ENCODE measurements around the gene CLDN25. TPM values are rescaled to one million over a fixed set of nuclear protein-coding genes. Genes with fewer than 3 reads are reported as not detected.

Gene CLDN25
- total RNA-seq, 2 donors from 2014 or later, result not detected

- Histone ChIP-seq H3K4me3 (ENCODE audit: low read length) (no peak overlapping the region), H3K27me3 (ENCODE audit: control insufficient read depth, insufficient read depth, low read length, poor library complexity, severe bottlenecking) (no peaks in the 10 kb centered on the region), H3K9me3 (ENCODE audit: control insufficient read depth, low read length) (peaks cover 9% of the 10 kb centered on the region), H3K27ac (ENCODE audit: low read depth, low read length) (no peak overlapping the region), H3K36me3 (ENCODE audit: control insufficient read depth, insufficient read depth, low read length) (peaks cover 54% of the 10 kb centered on the region), H3K9ac (ENCODE audit: extremely low read depth, low read length, poor library complexity, severe bottlenecking) (no peak overlapping the region), H3K4me1 (ENCODE audit: control insufficient read depth, insufficient read depth, low read length) (no peaks in the 10 kb centered on the region)
- Mint-ChIP-seq H3K9me3 (peaks cover 8% of the 10 kb centered on the region), H3K27me3 (ENCODE audit: insufficient read depth) (no peaks in the 10 kb centered on the region), H3K4me3 (no peak overlapping the region), H3K4me1 (no peaks in the 10 kb centered on the region), H3K27ac (no peak overlapping the region), H3K36me3 (ENCODE audit: low read depth) (peaks cover 54% of the 10 kb centered on the region)
- DNase-seq, result no peak
- WGBS, 2 experiments (ENCODE audit: insufficient coverage in 1 of 2, insufficient read length in 1 of 2), result 95 to 100% methylated on average over 2 of the region's 2 CpGs
- TF ChIP-seq, protein P1, sequence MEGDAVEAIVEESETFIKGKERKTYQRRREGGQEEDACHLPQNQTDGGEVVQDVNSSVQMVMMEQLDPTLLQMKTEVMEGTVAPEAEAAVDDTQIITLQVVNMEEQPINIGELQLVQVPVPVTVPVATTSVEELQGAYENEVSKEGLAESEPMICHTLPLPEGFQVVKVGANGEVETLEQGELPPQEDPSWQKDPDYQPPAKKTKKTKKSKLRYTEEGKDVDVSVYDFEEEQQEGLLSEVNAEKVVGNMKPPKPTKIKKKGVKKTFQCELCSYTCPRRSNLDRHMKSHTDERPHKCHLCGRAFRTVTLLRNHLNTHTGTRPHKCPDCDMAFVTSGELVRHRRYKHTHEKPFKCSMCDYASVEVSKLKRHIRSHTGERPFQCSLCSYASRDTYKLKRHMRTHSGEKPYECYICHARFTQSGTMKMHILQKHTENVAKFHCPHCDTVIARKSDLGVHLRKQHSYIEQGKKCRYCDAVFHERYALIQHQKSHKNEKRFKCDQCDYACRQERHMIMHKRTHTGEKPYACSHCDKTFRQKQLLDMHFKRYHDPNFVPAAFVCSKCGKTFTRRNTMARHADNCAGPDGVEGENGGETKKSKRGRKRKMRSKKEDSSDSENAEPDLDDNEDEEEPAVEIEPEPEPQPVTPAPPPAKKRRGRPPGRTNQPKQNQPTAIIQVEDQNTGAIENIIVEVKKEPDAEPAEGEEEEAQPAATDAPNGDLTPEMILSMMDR (conservative IDR thresholded peaks at IDR 0.05), result no peak
Measured at GRCh38 chr11:113764527-113765219, 14.9 kb upstream of the CLDN25 start.

DNA sequence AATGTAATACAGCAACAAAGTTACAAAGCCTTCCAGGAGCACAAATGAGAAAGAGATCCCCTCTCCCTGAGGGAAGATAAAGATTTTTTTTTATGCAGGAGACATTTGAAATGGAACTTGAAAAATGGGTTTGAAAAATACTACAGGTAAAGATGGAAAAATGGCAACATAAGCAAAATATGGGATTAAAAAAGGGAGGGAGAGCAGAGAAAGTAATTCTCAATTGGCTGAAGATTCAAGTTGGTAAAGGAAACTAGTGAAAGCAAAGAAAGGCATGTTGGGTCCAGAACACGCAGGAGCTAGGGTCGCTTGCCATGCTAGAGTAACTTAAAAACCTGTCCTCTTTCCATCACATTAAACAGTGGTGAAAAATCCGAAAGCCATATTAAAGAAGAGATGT lies 7.6 kb upstream of the CLDN25 start:
- H3K4me3 Mint-ChIP-seq, result peak overlapping the region; percentile 98
- no peaks in the 10 kb centered on the region for H3K9me3 ChIP-seq (ENCODE audit: control insufficient read depth, low read length)
- peaks cover 42% of the 10 kb centered on the region for H3K36me3 ChIP-seq (ENCODE audit: control insufficient read depth, insufficient read depth, low read length)
- peaks cover 8% of the 10 kb centered on the region for H3K27me3 Mint-ChIP-seq (ENCODE audit: insufficient read depth)
- peak overlapping the region; percentile 94 for H3K4me3 ChIP-seq (ENCODE audit: low read length)
- no peak overlapping the region for H3K9ac ChIP-seq (ENCODE audit: extremely low read depth, low read length, poor library complexity, severe bottlenecking)
- TF ChIP-seq, protein P1 (conservative IDR thresholded peaks at IDR 0.05), result no peak
- peaks cover 22% of the 10 kb centered on the region for H3K27me3 ChIP-seq (ENCODE audit: control insufficient read depth, insufficient read depth, low read length, poor library complexity, severe bottlenecking)
- H3K9me3 Mint-ChIP-seq, result no peaks in the 10 kb centered on the region
- H3K4me1 Mint-ChIP-seq, result peaks cover 6% of the 10 kb centered on the region
- H3K27ac ChIP-seq (ENCODE audit: low read depth, low read length), result no peak overlapping the region
- no peaks in the 10 kb centered on the region for H3K4me1 ChIP-seq (ENCODE audit: control insufficient read depth, insufficient read depth, low read length)
- no peak overlapping the region for H3K27ac Mint-ChIP-seq
- WGBS, 2 experiments (ENCODE audit: insufficient coverage in 1 of 2, insufficient read length in 1 of 2), result 83 to 100% methylated on average over 2 to 3 of the region's 3 CpGs
- peaks cover 22% of the 10 kb centered on the region for H3K36me3 Mint-ChIP-seq (ENCODE audit: low read depth)
- DNase-seq, result no peak

DNA sequence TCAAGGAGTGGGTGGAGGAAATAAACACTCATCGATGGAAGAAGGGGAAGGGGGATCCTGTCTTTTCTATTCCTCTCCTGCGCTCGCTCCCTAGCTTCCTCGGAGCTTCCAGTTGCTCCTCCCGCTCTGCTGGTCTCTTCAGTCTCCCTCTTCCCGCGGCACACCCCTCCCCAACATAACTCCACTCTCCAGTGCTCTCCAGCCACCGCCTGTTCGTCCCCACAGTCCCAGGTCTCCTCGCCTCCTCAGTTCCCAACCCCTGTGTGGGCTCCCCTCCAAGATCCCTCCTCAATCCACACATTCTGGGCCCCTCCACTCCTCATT lies 6.5 kb upstream of the CLDN25 start:
- no peak for DNase-seq
- Histone ChIP-seq H3K4me3 (ENCODE audit: low read length) (peak overlapping the region; percentile 94), H3K9me3 (ENCODE audit: control insufficient read depth, low read length) (no peaks in the 10 kb centered on the region), H3K27me3 (ENCODE audit: control insufficient read depth, insufficient read depth, low read length, poor library complexity, severe bottlenecking) (peaks cover 22% of the 10 kb centered on the region), H3K36me3 (ENCODE audit: control insufficient read depth, insufficient read depth, low read length) (peaks cover 33% of the 10 kb centered on the region), H3K9ac (ENCODE audit: extremely low read depth, low read length, poor library complexity, severe bottlenecking) (peak overlapping the region; percentile 94), H3K27ac (ENCODE audit: low read depth, low read length) (peak overlapping the region; percentile 41), H3K4me1 (ENCODE audit: control insufficient read depth, insufficient read depth, low read length) (no peaks in the 10 kb centered on the region)
- H3K4me3 Mint-ChIP-seq, result peak overlapping the region; percentile 98
- H3K4me1 Mint-ChIP-seq, result peaks cover 6% of the 10 kb centered on the region
- H3K27ac Mint-ChIP-seq, result peak overlapping the region; percentile 98
- TF ChIP-seq, protein P1 (conservative IDR thresholded peaks at IDR 0.05), result no peak
- WGBS, 2 experiments (ENCODE audit: insufficient coverage in 1 of 2, insufficient read length in 1 of 2), result 0 to 1% methylated on average over 5 to 10 of the region's 10 CpGs
- no peaks in the 10 kb centered on the region for H3K9me3 Mint-ChIP-seq
- peaks cover 8% of the 10 kb centered on the region for H3K27me3 Mint-ChIP-seq (ENCODE audit: insufficient read depth)
- H3K36me3 Mint-ChIP-seq (ENCODE audit: low read depth), result peaks cover 13% of the 10 kb centered on the region
